ENCODE measurements around the gene CTNND2.
"Not testable (repeated sequence)": the region's sequence is repeated elsewhere in the genome, so short reads cannot be mapped to it uniquely, and the experiment has no call there.

Gene CTNND2

GRCh38 chr5:11449217-11449616, 455.0 kb downstream of the CTNND2 start:
- H3K36me3 ChIP-seq (ENCODE audit: control insufficient read depth, insufficient read depth, low read length, severe bottlenecking) = no peaks in the 10 kb centered on the region
- no peak overlapping the region for H3K9ac ChIP-seq (ENCODE audit: low read length)
- H3K4me1 ChIP-seq (ENCODE audit: control insufficient read depth, insufficient read depth, low read length) = no peaks in the 10 kb centered on the region
- no peaks in the 10 kb centered on the region for H3K9me3 ChIP-seq (ENCODE audit: control insufficient read depth, low read length)
- H3K4me3 ChIP-seq (ENCODE audit: low read length) = no peak overlapping the region
- no peak for DNase-seq (ENCODE audit: low read depth)
- no peaks in the 10 kb centered on the region for H3K27me3 ChIP-seq (replicated peaks; ENCODE audit: control insufficient read depth, insufficient read depth, low read length)

- no peak for DNase-seq (ENCODE audit: low read depth)
- Histone ChIP-seq H3K9me3 (ENCODE audit: control insufficient read depth, low read length) (no peaks in the 10 kb centered on the region), H3K36me3 (ENCODE audit: control insufficient read depth, insufficient read depth, low read length, severe bottlenecking) (no peaks in the 10 kb centered on the region), H3K9ac (ENCODE audit: low read length) (no peak overlapping the region), H3K27me3 (replicated peaks; ENCODE audit: control insufficient read depth, insufficient read depth, low read length) (no peaks in the 10 kb centered on the region), H3K4me3 (ENCODE audit: low read length) (no peak overlapping the region), H3K4me1 (ENCODE audit: control insufficient read depth, insufficient read depth, low read length) (no peaks in the 10 kb centered on the region)
These were observed 460.4 kb downstream of the CTNND2 start for GRCh38 chr5:11443831-11444230.

- H3K27me3 ChIP-seq (replicated peaks; ENCODE audit: control insufficient read depth, insufficient read depth, low read length) = no peaks in the 10 kb centered on the region
- no peak for DNase-seq (ENCODE audit: low read depth)
- no peak overlapping the region for H3K9ac ChIP-seq (ENCODE audit: low read length)
- H3K9me3 ChIP-seq (ENCODE audit: control insufficient read depth, low read length) = no peaks in the 10 kb centered on the region
- no peaks in the 10 kb centered on the region for H3K4me1 ChIP-seq (ENCODE audit: control insufficient read depth, insufficient read depth, low read length)
- H3K4me3 ChIP-seq (ENCODE audit: low read length) = no peak overlapping the region
- no peaks in the 10 kb centered on the region for H3K36me3 ChIP-seq (ENCODE audit: control insufficient read depth, insufficient read depth, low read length, severe bottlenecking)
These were observed 472.1 kb downstream of the CTNND2 start for GRCh38 chr5:11432116-11432515.

DNA sequence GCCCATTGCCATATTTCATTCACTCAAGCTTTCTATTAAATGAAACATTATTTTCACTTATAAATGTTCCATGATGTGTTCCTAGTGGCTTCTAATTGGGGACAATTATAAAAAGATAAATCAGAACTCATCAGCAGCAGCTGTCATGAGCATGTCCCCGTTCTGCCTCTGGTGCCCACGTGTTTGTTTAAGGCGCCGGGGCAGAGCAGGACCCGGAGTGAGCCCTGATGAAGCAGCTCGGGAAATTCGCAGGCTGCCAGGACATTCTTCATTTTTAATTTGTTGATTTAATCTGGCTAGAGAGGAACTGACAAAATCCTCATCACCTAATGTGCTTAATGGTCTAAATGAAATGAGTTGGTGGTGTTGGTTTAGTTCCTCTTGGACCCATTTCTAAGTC, 475.0 kb downstream of the CTNND2 start:
- H3K36me3 ChIP-seq (ENCODE audit: control insufficient read depth, insufficient read depth, low read length, severe bottlenecking) = no peaks in the 10 kb centered on the region
- no peaks in the 10 kb centered on the region for H3K27me3 ChIP-seq (replicated peaks; ENCODE audit: control insufficient read depth, insufficient read depth, low read length)
- no peaks in the 10 kb centered on the region for H3K9me3 ChIP-seq (ENCODE audit: control insufficient read depth, low read length)
- no peaks in the 10 kb centered on the region for H3K4me1 ChIP-seq (ENCODE audit: control insufficient read depth, insufficient read depth, low read length)
- no peak overlapping the region for H3K9ac ChIP-seq (ENCODE audit: low read length)
- H3K4me3 ChIP-seq (ENCODE audit: low read length) = no peak overlapping the region
- DNase-seq (ENCODE audit: low read depth) = no peak

DNA sequence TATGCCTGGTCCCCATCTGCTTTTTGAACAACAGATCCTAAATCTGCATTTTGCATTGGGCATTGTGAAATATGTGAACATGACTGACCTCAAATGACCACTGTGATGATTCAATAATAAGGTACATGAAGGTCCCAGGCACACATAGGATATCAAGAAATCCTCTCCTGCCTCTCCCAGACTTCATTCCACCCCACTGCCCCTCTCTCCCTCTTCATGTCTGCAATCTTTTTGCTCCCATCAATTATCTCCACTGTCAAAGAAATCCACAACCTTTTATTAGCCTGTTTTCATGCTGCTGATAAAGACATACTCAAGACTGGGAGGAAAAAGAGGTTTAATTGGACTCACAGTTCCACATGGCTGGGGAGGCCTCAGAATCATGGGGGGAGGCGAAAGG, 476.7 kb downstream of the CTNND2 start:
- no peaks in the 10 kb centered on the region for H3K4me1 ChIP-seq (ENCODE audit: control insufficient read depth, insufficient read depth, low read length)
- no peak overlapping the region for H3K9ac ChIP-seq (ENCODE audit: low read length)
- no peaks in the 10 kb centered on the region for H3K36me3 ChIP-seq (ENCODE audit: control insufficient read depth, insufficient read depth, low read length, severe bottlenecking)
- H3K4me3 ChIP-seq (ENCODE audit: low read length) = no peak overlapping the region
- H3K9me3 ChIP-seq (ENCODE audit: control insufficient read depth, low read length) = no peaks in the 10 kb centered on the region
- DNase-seq (ENCODE audit: low read depth) = no peak
- no peaks in the 10 kb centered on the region for H3K27me3 ChIP-seq (replicated peaks; ENCODE audit: control insufficient read depth, insufficient read depth, low read length)

DNA sequence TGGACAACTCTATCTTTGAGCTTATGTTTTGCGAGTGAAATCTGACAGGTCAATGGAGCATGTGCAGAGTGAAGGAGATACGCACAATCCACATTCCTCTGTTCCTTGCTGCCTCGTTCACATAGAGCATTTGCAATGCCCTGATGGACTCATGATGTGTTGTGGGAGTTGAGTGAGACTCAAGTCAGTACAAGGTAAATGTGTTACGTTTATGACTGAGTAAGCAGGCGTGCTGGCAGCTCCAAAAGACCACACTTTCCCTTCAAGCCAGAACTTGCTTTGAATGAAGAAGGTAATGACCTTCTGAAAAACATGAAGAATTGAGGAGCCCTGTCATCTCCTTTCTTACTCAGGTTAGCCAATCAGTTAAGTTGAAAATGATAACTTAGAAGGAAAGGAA, 477.8 kb downstream of the CTNND2 start:
- H3K9ac ChIP-seq (ENCODE audit: low read length) = no peak overlapping the region
- no peak overlapping the region for H3K4me3 ChIP-seq (ENCODE audit: low read length)
- H3K36me3 ChIP-seq (ENCODE audit: control insufficient read depth, insufficient read depth, low read length, severe bottlenecking) = no peaks in the 10 kb centered on the region
- no peak for DNase-seq (ENCODE audit: low read depth)
- H3K27me3 ChIP-seq (replicated peaks; ENCODE audit: control insufficient read depth, insufficient read depth, low read length) = no peaks in the 10 kb centered on the region
- H3K9me3 ChIP-seq (ENCODE audit: control insufficient read depth, low read length) = no peaks in the 10 kb centered on the region
- no peaks in the 10 kb centered on the region for H3K4me1 ChIP-seq (ENCODE audit: control insufficient read depth, insufficient read depth, low read length)

DNA sequence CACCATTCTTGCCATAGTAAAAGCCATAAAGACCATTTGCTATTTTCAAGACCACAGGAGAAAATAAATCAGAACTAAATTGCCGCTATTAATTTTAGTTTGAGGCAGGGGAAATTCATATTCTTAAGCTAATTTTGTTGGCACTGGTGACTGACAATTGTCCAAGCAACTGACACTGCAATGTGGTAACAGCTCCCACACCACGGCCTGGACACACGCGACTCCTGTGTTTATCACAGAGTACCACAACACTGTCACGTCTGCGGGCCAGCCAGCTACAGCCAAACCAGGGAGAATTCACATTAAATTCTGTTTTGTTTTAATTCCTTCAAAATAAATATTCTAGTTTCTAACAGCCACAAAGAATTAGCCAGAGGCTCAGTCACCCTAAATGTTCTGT, 481.9 kb downstream of the CTNND2 start:
- Histone ChIP-seq H3K36me3 (ENCODE audit: control insufficient read depth, insufficient read depth, low read length, severe bottlenecking) (no peaks in the 10 kb centered on the region), H3K27me3 (replicated peaks; ENCODE audit: control insufficient read depth, insufficient read depth, low read length) (no peaks in the 10 kb centered on the region), H3K4me1 (ENCODE audit: control insufficient read depth, insufficient read depth, low read length) (no peaks in the 10 kb centered on the region), H3K4me3 (ENCODE audit: low read length) (no peak overlapping the region), H3K9me3 (ENCODE audit: control insufficient read depth, low read length) (peaks cover 4% of the 10 kb centered on the region), H3K9ac (ENCODE audit: low read length) (no peak overlapping the region)
- DNase-seq (ENCODE audit: low read depth) = no peak

DNA sequence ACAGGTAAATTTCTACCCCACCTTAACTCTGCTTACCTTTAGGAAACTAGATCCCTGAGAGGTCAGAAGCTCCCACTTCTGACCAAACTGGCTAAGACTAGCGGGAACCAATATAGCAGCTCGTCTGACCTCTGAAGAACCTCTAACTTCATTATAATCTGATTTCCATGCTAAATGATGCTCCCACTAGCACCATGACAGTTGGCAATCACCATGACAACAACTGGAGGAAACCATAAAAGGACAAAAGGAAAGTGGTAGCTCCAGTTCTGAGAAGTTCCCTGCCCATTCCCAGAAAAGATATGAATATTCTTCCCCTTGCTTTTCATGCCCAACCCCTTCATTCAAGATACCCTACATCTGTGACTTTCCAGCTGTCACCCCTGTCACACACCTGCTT, 483.3 kb downstream of the CTNND2 start:
- Histone ChIP-seq H3K27me3 (replicated peaks; ENCODE audit: control insufficient read depth, insufficient read depth, low read length) (no peaks in the 10 kb centered on the region), H3K36me3 (ENCODE audit: control insufficient read depth, insufficient read depth, low read length, severe bottlenecking) (no peaks in the 10 kb centered on the region), H3K9ac (ENCODE audit: low read length) (no peak overlapping the region), H3K4me1 (ENCODE audit: control insufficient read depth, insufficient read depth, low read length) (no peaks in the 10 kb centered on the region), H3K9me3 (ENCODE audit: control insufficient read depth, low read length) (peaks cover 4% of the 10 kb centered on the region), H3K4me3 (ENCODE audit: low read length) (no peak overlapping the region)
- DNase-seq (ENCODE audit: low read depth) = no peak

DNA sequence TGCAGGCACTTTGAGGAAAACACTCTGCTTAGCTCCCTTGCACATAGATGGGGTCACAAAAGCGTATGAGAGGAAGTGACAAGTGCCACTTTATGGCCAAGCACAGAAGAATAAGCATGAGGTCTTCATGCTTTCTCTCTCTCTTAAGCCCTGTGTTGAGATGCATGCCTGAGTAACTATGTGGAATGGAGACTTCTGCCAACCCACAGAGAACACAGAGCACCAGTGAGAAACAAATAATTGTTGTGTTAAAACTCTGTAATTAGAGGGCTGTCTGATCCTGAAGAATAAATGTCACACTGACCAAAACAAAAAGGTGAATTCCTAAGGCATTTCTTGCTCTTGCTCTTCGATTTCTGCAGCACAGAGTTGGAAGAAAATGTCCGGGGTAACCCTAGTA, 488.5 kb downstream of the CTNND2 start:
- H3K4me1 ChIP-seq (ENCODE audit: control insufficient read depth, insufficient read depth, low read length) = no peaks in the 10 kb centered on the region
- no peaks in the 10 kb centered on the region for H3K27me3 ChIP-seq (replicated peaks; ENCODE audit: control insufficient read depth, insufficient read depth, low read length)
- no peak for DNase-seq (ENCODE audit: low read depth)
- peaks cover 4% of the 10 kb centered on the region for H3K9me3 ChIP-seq (ENCODE audit: control insufficient read depth, low read length)
- no peak overlapping the region for H3K9ac ChIP-seq (ENCODE audit: low read length)
- H3K36me3 ChIP-seq (ENCODE audit: control insufficient read depth, insufficient read depth, low read length, severe bottlenecking) = no peaks in the 10 kb centered on the region
- no peak overlapping the region for H3K4me3 ChIP-seq (ENCODE audit: low read length)

- H3K36me3 ChIP-seq (ENCODE audit: control insufficient read depth, insufficient read depth, low read length, severe bottlenecking); H3K4me1 ChIP-seq (ENCODE audit: control insufficient read depth, insufficient read depth, low read length); H3K4me3 ChIP-seq (ENCODE audit: low read length); H3K9ac ChIP-seq (ENCODE audit: low read length); H3K27me3 ChIP-seq (replicated peaks; ENCODE audit: control insufficient read depth, insufficient read depth, low read length); DNase-seq (ENCODE audit: low read depth); H3K9me3 ChIP-seq (ENCODE audit: control insufficient read depth, low read length): not testable (repeated sequence)
These were observed 489.5 kb downstream of the CTNND2 start for GRCh38 chr5:11414732-11415131.

DNA sequence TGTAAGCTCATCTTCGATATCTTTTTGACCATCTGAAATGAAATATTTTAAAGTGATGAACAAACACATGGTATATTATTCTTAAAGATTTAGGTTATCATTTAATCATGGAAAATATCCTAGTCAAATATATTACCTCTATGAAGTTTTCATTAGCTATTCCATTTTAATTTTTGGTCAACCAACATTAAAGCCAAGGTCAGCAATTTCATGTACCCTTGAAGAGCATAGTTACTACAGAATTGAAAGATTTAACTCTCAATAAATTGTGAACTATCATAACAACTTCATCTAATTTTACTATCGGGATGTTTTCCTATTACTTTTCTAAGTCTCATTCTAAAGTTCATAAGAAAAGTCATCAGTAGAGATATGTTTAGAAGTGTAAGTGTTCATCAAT, 492.6 kb downstream of the CTNND2 start:
- Histone ChIP-seq H3K4me3 (ENCODE audit: low read length) (no peak overlapping the region), H3K36me3 (ENCODE audit: control insufficient read depth, insufficient read depth, low read length, severe bottlenecking) (no peaks in the 10 kb centered on the region), H3K4me1 (ENCODE audit: control insufficient read depth, insufficient read depth, low read length) (no peaks in the 10 kb centered on the region), H3K27me3 (replicated peaks; ENCODE audit: control insufficient read depth, insufficient read depth, low read length) (no peaks in the 10 kb centered on the region), H3K9me3 (ENCODE audit: control insufficient read depth, low read length) (no peaks in the 10 kb centered on the region), H3K9ac (ENCODE audit: low read length) (no peak overlapping the region)
- DNase-seq (ENCODE audit: low read depth) = no peak

GRCh38 chr5:11407556-11408145, 496.6 kb downstream of the CTNND2 start:
- Histone ChIP-seq H3K9me3 (ENCODE audit: control insufficient read depth, low read length) (no peaks in the 10 kb centered on the region), H3K36me3 (ENCODE audit: control insufficient read depth, insufficient read depth, low read length, severe bottlenecking) (no peaks in the 10 kb centered on the region), H3K4me3 (ENCODE audit: low read length) (no peak overlapping the region), H3K4me1 (ENCODE audit: control insufficient read depth, insufficient read depth, low read length) (no peaks in the 10 kb centered on the region), H3K9ac (ENCODE audit: low read length) (no peak overlapping the region), H3K27me3 (replicated peaks; ENCODE audit: control insufficient read depth, insufficient read depth, low read length) (no peaks in the 10 kb centered on the region)
- no peak for DNase-seq (ENCODE audit: low read depth)
